ENCODE results near the gene DCUN1D2.

DCUN1D2 gene

GRCh38 chr13:113407103-113407530 lies 83.4 kb downstream of the DCUN1D2 start:
- DNase-seq: no peak

- DNase-seq: no peak
These were observed 84.0 kb downstream of the DCUN1D2 start for GRCh38 chr13:113406321-113407102.

All from hematopoietic multipotent progenitor cell treated with erythropoietin and hydrocortisone succinate and interleukin-3 and kit ligand, for 6 days (in vitro differentiated cells).